GM12875 (cell line): ENCODE measurements around the gene BTRC.
"Not testable (repeated sequence)": the region's sequence is repeated elsewhere in the genome, so short reads cannot be mapped to it uniquely, and the experiment has no call there.

ENCODE experiments used
- H3K4me3 ChIP-seq: one replicate; pipeline ENCODE4 v1.5.1; 2011; ENCODE audit warnings: low read depth, low read length, control low read depth
- CTCF ChIP-seq: IDR thresholded peaks from 2 replicates; pipeline ENCODE4 v1.5.1; 2011; ENCODE audit warnings: low read depth, mild to moderate bottlenecking, control low read depth, inconsistent platforms, low read length, moderate library complexity, borderline replicate concordance; ENCODE audit not compliant: insufficient read depth

Gene BTRC

GRCh38 chr10:101414034-101414433 lies 60.1 kb downstream of the BTRC start:
- no peak for TF ChIP-seq CTCF
- no peak overlapping the region for H3K4me3 ChIP-seq

- no peak for TF ChIP-seq CTCF
- H3K4me3 ChIP-seq = no peak overlapping the region
Measured at GRCh38 chr10:101415884-101416283, 61.9 kb downstream of the BTRC start.

- H3K4me3 ChIP-seq = not testable (repeated sequence)
Measured at GRCh38 chr10:101421967-101422366, 68.0 kb downstream of the BTRC start.

- TF ChIP-seq CTCF = no peak
- H3K4me3 ChIP-seq = no peak overlapping the region
Measured at GRCh38 chr10:101425535-101425934, 71.6 kb downstream of the BTRC start.

- TF ChIP-seq CTCF = no peak
- no peak overlapping the region for H3K4me3 ChIP-seq
Measured at GRCh38 chr10:101428036-101428435, 74.1 kb downstream of the BTRC start.

- TF ChIP-seq CTCF = no peak
Measured at GRCh38 chr10:101429423-101429822, 75.5 kb downstream of the BTRC start.

GRCh38 chr10:101436302-101436701 lies 82.3 kb downstream of the BTRC start:
- no peak for TF ChIP-seq CTCF

More at GRCh38 chr10:101429423-101429822, 75.5 kb downstream of the BTRC start:
- H3K4me3 ChIP-seq = no peak overlapping the region

GRCh38 chr10:101438881-101439391 lies 85.0 kb downstream of the BTRC start:
- H3K4me3 ChIP-seq = no peak overlapping the region
- no peak for TF ChIP-seq CTCF

More at GRCh38 chr10:101436302-101436701, 82.3 kb downstream of the BTRC start:
- no peak overlapping the region for H3K4me3 ChIP-seq
